OCI-LY7 (cell line): Measurements from ENCODE around the gene ASPHD2.

Experiments used
- CTCF ChIP-seq: fragments of 200-600 bp; sonication (generic); conservative IDR thresholded peaks from 2 replicates; pipeline ENCODE4 v1.5.1; 2014; ENCODE audit warnings: mild to moderate bottlenecking, antibody characterized with exemption, low read length, moderate library complexity, mixed read lengths
- EZH2phosphoT487 ChIP-seq: fragments of 200-600 bp; sonication (generic); IDR thresholded peaks from 2 replicates; pipeline ENCODE4 v1.6.1; 2018; ENCODE audit warnings: low read depth, borderline replicate concordance, mild to moderate bottlenecking, mixed run types, antibody characterized with exemption, low read length, moderate library complexity, mixed read lengths

DNA sequence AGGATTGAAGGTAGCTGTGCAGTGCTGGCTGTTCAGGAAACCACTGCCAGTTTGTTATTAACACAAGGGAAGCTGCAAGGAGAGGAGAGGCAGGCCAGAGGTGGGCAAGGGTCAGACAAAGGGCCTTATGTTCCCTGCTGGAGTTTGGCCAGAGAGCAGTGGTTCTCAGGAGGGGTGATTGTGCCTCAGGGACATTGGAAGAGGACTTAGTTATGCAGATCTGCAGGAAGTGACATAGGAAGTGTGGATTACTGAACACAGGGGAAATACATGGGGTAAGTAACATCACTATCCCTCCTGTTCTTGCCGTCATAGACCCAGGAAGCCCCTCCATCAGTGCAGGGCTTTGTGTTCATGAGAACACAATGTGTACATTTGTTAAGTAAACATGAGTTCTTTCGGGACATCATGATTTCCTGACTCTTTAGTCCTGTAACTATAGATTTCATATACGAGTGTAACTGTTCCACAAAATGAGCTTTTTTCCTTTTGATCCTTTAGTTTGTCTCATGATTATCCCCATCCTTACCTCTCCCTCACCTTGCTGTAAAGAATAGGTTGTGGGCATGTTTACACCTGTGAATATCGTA, 60.5 kb downstream of the ASPHD2 start:
- no peak for TF ChIP-seq CTCF
- no peak for TF ChIP-seq EZH2phosphoT487
